B cell (primary cell): ENCODE results near the gene TBC1D22A. TPM values are rescaled to one million over a fixed set of nuclear protein-coding genes. Genes with fewer than 3 reads are reported as not detected.

Source experiments
- ATAC-seq: fragments of 200-7000 bp; cut with Tn5 transposase; one replicate; pipeline ENCODE4 v1.10.0; 2021; ENCODE audit warnings: low read depth, mild to moderate bottlenecking, moderate number of reproducible peaks, moderate library complexity
- CTCF ChIA-PET: fragments of 350-600 bp; sonication (Branson Sonifier 250); formaldehyde crosslinking; loops from one replicate; lab custom pipeline; 2021; ENCODE audit warnings: antibody characterized with exemption, inconsistent platforms; lab: Charles Lee
- POLR2A ChIA-PET: fragments of 350-600 bp; sonication (Branson Sonifier 250); formaldehyde crosslinking; loops from one replicate; lab custom pipeline; 2021; ENCODE audit warnings: antibody characterized with exemption; lab: Charles Lee
- DNase-seq: peaks from one replicate; pipeline ENCODE4 v3.0.0; 2013
- H2AFZ ChIP-seq: 2 replicates; pipeline ENCODE4 v1.6.1; 2012; ENCODE audit warnings: mild to moderate bottlenecking, low read depth, low read length; ENCODE audit not compliant: insufficient read depth, poor library complexity, severe bottlenecking
- H3K27ac ChIP-seq, 2 donors: 1 replicate in 1 of 2; 2 replicates in 1 of 2; pipeline ENCODE4 v1.5.1; 2012 to 2013; ENCODE audit warnings: low read length in 2 of 2, mild to moderate bottlenecking in 2 of 2, moderate library complexity in 1 of 2
- H3K27me3 ChIP-seq, 4 experiments: fragments of 200-600 bp in 1 of 4; sonication (generic) in 1 of 4; replicated peaks in 1 of 4; 1 replicate in 2 of 4; 2 replicates in 2 of 4; pipeline versions ENCODE4 v1.6.1 to v1.7.0; 2013 to 2016; ENCODE audit warnings: low read length in 3 of 4, mild to moderate bottlenecking in 2 of 4, mixed read lengths in 1 of 4, moderate library complexity in 1 of 4; ENCODE audit not compliant: insufficient read depth in 4 of 4, control insufficient read depth in 3 of 4; ENCODE audit errors: control extremely low read depth in 1 of 4
- H3K36me3 ChIP-seq, 2 experiments: replicated peaks in 1 of 2; 1 replicate in 1 of 2; 2 replicates in 1 of 2; pipeline versions ENCODE4 v1.6.1 to v1.7.1; 2013; ENCODE audit warnings: low read length in 1 of 2; ENCODE audit not compliant: insufficient read depth in 2 of 2, control insufficient read depth in 1 of 2; ENCODE audit errors: control extremely low read depth in 1 of 2, extremely low read depth in 1 of 2
- H3K4me1 ChIP-seq, 2 donors: fragments of 200-600 bp in 1 of 2; sonication (generic) in 1 of 2; 1 replicate in 1 of 2; 2 replicates in 1 of 2; pipeline versions ENCODE4 v1.5.1 to v1.6.1; 2013 to 2017; ENCODE audit warnings: low read length in 2 of 2; ENCODE audit not compliant: control insufficient read depth in 2 of 2, insufficient read depth in 2 of 2
- H3K4me2 ChIP-seq: replicated peaks from 2 replicates; pipeline ENCODE3; 2012; ENCODE audit warnings: mild to moderate bottlenecking, low read depth, low read length; ENCODE audit not compliant: poor library complexity, severe bottlenecking
- H3K4me3 ChIP-seq, 5 experiments: fragments of 200-600 bp in 1 of 5; sonication (generic) in 1 of 5; 1 replicate in 3 of 5; 2 replicates in 2 of 5; pipeline versions ENCODE4 v1.5.1 to v1.7.0; 2011 to 2016; ENCODE audit warnings: low read length in 4 of 5, mild to moderate bottlenecking in 4 of 5, low read depth in 2 of 5, control low read depth in 1 of 5, moderate library complexity in 1 of 5; ENCODE audit not compliant: insufficient read depth in 1 of 5; ENCODE audit errors: control extremely low read depth in 1 of 5, extremely low read depth in 1 of 5
- H3K79me2 ChIP-seq: fragments of 200-600 bp; sonication (generic); one replicate; pipeline ENCODE4 v1.6.0; 2016; ENCODE audit warnings: low read length; ENCODE audit not compliant: control insufficient read depth, insufficient read depth
- H3K9ac ChIP-seq: fragments of 200-600 bp; sonication (generic); 2 replicates; pipeline ENCODE4 v1.6.1; 2017; ENCODE audit warnings: mild to moderate bottlenecking, low read length, moderate library complexity
- H3K9me3 ChIP-seq, 3 donors: one replicate each; pipeline versions ENCODE4 v1.6.1 to v1.7.1; 2013; ENCODE audit warnings: low read length in 2 of 3; ENCODE audit not compliant: control insufficient read depth in 2 of 3, insufficient read depth in 1 of 3; ENCODE audit errors: control extremely low read depth in 1 of 3
- H4K20me1 ChIP-seq: 2 replicates; pipeline ENCODE4 v1.6.0; 2012; ENCODE audit warnings: mild to moderate bottlenecking, low read length; ENCODE audit not compliant: insufficient read depth, control insufficient read depth, poor library complexity, severe bottlenecking
- H3K27ac Mint-ChIP-seq: one replicate; pipeline ENCODE4 v1.8.0; 2021; ENCODE audit warnings: mixed read lengths
- H3K27me3 Mint-ChIP-seq: one replicate; pipeline ENCODE4 v1.8.0; 2021; ENCODE audit warnings: mixed read lengths
- H3K4me1 Mint-ChIP-seq: one replicate; pipeline ENCODE4 v1.8.0; 2021; ENCODE audit warnings: mixed read lengths
- H3K4me3 Mint-ChIP-seq: one replicate; pipeline ENCODE4 v1.8.0; 2021; ENCODE audit warnings: mixed read lengths
- H3K9me3 Mint-ChIP-seq: one replicate; pipeline ENCODE4 v1.8.0; 2022; ENCODE audit warnings: mixed read lengths; ENCODE audit not compliant: insufficient read depth
- EZH2 ChIP-seq: IDR thresholded peaks from 2 replicates; pipeline ENCODE4 v1.6.1; 2012; ENCODE audit warnings: borderline replicate concordance, low read depth, mild to moderate bottlenecking, moderate library complexity, low read length; ENCODE audit not compliant: insufficient read depth, poor library complexity, severe bottlenecking
- WGBS: methylation state at CpG from one replicate; pipeline ENCODE4 v1.1.5; 2013; ENCODE audit warnings: missing lambda C conversion rate; ENCODE audit not compliant: insufficient coverage; 5-methylcytosine and 5-hydroxymethylcytosine counted together
- intact Hi-C: fragments of 100-400 bp; cut with micrococcal nuclease; formaldehyde crosslinking; loops from one replicate; pipeline ENCODE4 v1.10.0; 2022
- polyA plus RNA-seq: library from polyadenylated mRNA; depleted of rRNA; stranded (reverse); fragments of >200 nt; gene quantifications from 2 replicates; pipeline ENCODE4 v1.2.3, GENCODE V29; 2012
- total RNA-seq, 2 donors: library from RNA; stranded (reverse); fragments of 120-200 nt in 1 of 2; gene quantifications; 1 replicate in 1 of 2; 2 replicates in 1 of 2; pipeline versions ENCODE4 v1.2.3 to v1.2.4, GENCODE V29; 2013 to 2022
- TF ChIP-seq, protein P1 (sequence below): fragments of 200-600 bp; IDR thresholded peaks from one replicate; pipeline ENCODE4 v1.8.0; 2022; ENCODE audit warnings: antibody characterized with exemption, mild to moderate bottlenecking

Gene TBC1D22A
- total and polyA plus RNA-seq, 2 donors (not counting 1 experiment from before 2014, with no cell fraction given): 73.8 to 128 TPM

DNA sequence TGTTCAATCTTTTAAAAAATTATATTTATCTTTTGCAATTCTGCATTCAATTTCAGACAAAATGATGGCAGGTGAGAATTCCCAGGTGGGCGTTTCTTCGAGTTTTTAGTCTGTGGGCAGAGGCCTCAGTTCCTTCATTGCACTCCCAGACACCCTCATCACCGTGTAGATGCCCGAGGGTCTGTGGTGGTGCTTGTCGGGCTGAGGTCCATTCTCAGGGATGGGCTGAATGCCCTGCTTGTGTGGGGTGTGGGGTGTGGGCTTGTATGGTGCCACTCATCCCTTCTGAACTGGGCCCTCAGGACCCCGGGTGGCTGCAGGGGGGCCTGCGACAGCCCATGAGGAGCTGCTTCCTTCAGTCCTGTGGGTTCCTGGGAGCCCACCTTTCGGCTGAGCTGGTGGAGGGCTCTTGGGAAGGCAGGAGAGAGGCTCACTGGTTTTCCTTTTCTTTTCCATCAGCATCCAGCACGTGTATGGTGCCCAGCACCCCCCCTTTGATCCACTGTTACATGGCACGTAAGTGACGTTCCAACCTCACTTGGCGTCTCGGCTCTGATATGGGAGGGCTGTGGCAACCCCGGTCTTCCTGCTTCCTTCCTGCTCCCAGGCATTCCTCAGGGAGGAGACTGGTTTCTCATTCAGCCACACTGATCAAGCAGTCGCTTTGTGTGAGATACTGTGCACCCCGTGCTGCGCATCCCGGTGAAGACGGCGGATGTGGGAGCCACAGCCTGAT lies 29.8 kb downstream of the TBC1D22A start:
- DNase-seq: no peak
- H3K9me3 Mint-ChIP-seq: no peaks in the 10 kb centered on the region
- H3K4me1 Mint-ChIP-seq: peaks cover 47% of the 10 kb centered on the region
- Histone ChIP-seq H3K27me3 (no peaks in the 10 kb centered on the region), H3K79me2 (peaks cover 100% of the 10 kb centered on the region), H3K9ac (no peak overlapping the region), H3K27ac (peak overlapping the region in 1 of 2 donors; percentile 75), H3K4me1 (peaks cover 32 to 41% of the 10 kb centered on the region in 2 donors), H3K4me3 (no peak overlapping the region), H4K20me1 (peaks cover 97% of the 10 kb centered on the region), H3K9me3 (peaks cover 0 to 1% (median 0%) of the 10 kb centered on the region in 3 donors), H3K36me3 (peaks cover 2 to 61% of the 10 kb centered on the region in 2 experiments), H2AFZ (no peak overlapping the region), H3K4me2 (no peak overlapping the region)
- CTCF ChIA-PET: interaction anchor here (1.3 to 4.3 kb wide), 5 partner anchors 11 to 229 kb away, joined by 3 to 27 read pairs (median 9); no protein-coding TSS in a partner anchor
- H3K27ac Mint-ChIP-seq: peak overlapping the region; percentile 53
- ATAC-seq: no peak
- POLR2A ChIA-PET: interaction anchor here (2.2 kb wide), 1 partner anchor 29 kb away, joined by 19 read pairs; the partner anchor contains the start of gene TBC1D22A
- no peaks in the 10 kb centered on the region for H3K27me3 Mint-ChIP-seq
- TF ChIP-seq EZH2: no peak
- TF ChIP-seq, protein P1, sequence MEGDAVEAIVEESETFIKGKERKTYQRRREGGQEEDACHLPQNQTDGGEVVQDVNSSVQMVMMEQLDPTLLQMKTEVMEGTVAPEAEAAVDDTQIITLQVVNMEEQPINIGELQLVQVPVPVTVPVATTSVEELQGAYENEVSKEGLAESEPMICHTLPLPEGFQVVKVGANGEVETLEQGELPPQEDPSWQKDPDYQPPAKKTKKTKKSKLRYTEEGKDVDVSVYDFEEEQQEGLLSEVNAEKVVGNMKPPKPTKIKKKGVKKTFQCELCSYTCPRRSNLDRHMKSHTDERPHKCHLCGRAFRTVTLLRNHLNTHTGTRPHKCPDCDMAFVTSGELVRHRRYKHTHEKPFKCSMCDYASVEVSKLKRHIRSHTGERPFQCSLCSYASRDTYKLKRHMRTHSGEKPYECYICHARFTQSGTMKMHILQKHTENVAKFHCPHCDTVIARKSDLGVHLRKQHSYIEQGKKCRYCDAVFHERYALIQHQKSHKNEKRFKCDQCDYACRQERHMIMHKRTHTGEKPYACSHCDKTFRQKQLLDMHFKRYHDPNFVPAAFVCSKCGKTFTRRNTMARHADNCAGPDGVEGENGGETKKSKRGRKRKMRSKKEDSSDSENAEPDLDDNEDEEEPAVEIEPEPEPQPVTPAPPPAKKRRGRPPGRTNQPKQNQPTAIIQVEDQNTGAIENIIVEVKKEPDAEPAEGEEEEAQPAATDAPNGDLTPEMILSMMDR: no peak
- peak overlapping the region; percentile 23 for H3K4me3 Mint-ChIP-seq
- intact Hi-C loops: no loop called here
- WGBS: 96% methylated on average over 15 of the region's 20 CpGs

DNA sequence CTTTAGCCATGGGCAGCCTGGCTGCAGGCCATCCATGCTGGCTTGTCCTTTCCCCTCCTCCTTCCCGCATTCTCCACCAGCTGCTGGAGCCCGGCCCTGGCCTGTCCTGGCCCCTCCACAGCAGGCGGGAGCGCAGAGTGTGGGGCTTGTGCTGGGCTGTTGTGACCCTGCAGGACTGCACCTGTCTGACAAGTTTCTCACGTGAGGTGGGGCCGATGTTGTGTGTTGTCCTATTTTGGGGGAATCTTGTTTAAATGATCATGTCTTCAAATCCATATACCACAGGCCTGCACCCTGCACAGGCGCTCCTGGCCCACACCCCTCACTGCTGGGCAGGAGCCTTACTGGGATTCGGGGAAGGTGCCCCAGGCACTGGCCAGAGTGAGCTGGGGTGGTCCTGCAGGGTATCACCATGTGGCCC lies 30.4 kb downstream of the TBC1D22A start:
- peak overlapping the region in 1 of 2 donors; percentile 26 for H3K27ac ChIP-seq
- no peak for DNase-seq
- ChIA-PET CTCF (interaction anchor here (1.5 to 4.3 kb wide), 3 partner anchors 10 to 229 kb away, joined by 4 to 27 read pairs (median 9); no protein-coding TSS in a partner anchor), POLR2A (no interaction called here)
- H3K4me2 ChIP-seq: no peak overlapping the region
- peaks cover 0 to 63% of the 10 kb centered on the region in 2 experiments for H3K36me3 ChIP-seq
- Mint-ChIP-seq H3K27me3 (no peaks in the 10 kb centered on the region), H3K27ac (no peak overlapping the region), H3K4me1 (peaks cover 46% of the 10 kb centered on the region), H3K4me3 (no peak overlapping the region), H3K9me3 (no peaks in the 10 kb centered on the region)
- H3K9me3 ChIP-seq: no peaks in the 10 kb centered on the region
- TF ChIP-seq EZH2: no peak
- TF ChIP-seq, protein P1: no peak
- no peak for ATAC-seq
- no peak overlapping the region for H3K4me3 ChIP-seq
- peaks cover 32 to 41% of the 10 kb centered on the region in 2 donors for H3K4me1 ChIP-seq
- H3K79me2 ChIP-seq: peaks cover 99% of the 10 kb centered on the region
- H3K27me3 ChIP-seq: no peaks in the 10 kb centered on the region
- 92% methylated on average over 4 of the region's 8 CpGs for WGBS
- no peak overlapping the region for H3K9ac ChIP-seq
- H4K20me1 ChIP-seq: peaks cover 97% of the 10 kb centered on the region
- intact Hi-C loops: no loop called here
- H2AFZ ChIP-seq: no peak overlapping the region
